HL-60 (cell line): ENCODE data around the gene ADAMTS4.

Experiments
- DNase-seq, 2 experiments: peaks; one replicate each; pipeline ENCODE4 v3.0.0-alpha.2; 2010 to 2020; ENCODE audit warnings: low read depth in 1 of 2, low spot score in 1 of 2
- H3K27ac ChIP-seq: fragments of 250-450 bp; sonication (Bioruptor Pico); replicated peaks from 2 replicates; pipeline ENCODE4 v1.5.1; 2020; ENCODE audit warnings: mild to moderate bottlenecking, moderate library complexity
- H3K27me3 ChIP-seq: fragments of 250-450 bp; sonication (Bioruptor Pico); 2 replicates; pipeline ENCODE4 v1.5.1; 2021; ENCODE audit warnings: mild to moderate bottlenecking, moderate library complexity; ENCODE audit not compliant: insufficient read depth, poor library complexity, severe bottlenecking
- H3K4me3 ChIP-seq: replicated peaks from 2 replicates; pipeline ENCODE4 v1.5.1; 2011; ENCODE audit warnings: mild to moderate bottlenecking, control low read depth, low read length; ENCODE audit not compliant: insufficient read depth
- CTCF ChIP-seq: IDR thresholded peaks from one replicate; pipeline ENCODE4 v1.5.1; 2011; ENCODE audit warnings: low read length, control low read depth, inconsistent platforms; ENCODE audit not compliant: insufficient read depth
- GABPA ChIP-seq: IDR thresholded peaks from 2 replicates; pipeline ENCODE4 v1.6.1; 2012; ENCODE audit warnings: low read depth
- POLR2AphosphoS5 ChIP-seq: IDR thresholded peaks from 2 replicates; pipeline ENCODE4 v1.6.1; 2012; ENCODE audit warnings: low read depth
- REST ChIP-seq: IDR thresholded peaks from 2 replicates; pipeline ENCODE4 v1.6.1; 2012; ENCODE audit warnings: low read depth; ENCODE audit not compliant: insufficient replicate concordance
- SPI1 ChIP-seq: IDR thresholded peaks from 2 replicates; pipeline ENCODE4 v1.6.1; 2012; ENCODE audit warnings: low read depth, mild to moderate bottlenecking, borderline replicate concordance

The ADAMTS4 gene

GRCh38 chr1:161174911-161175310, 23.9 kb downstream of the ADAMTS4 start:
- no peak overlapping the region for H3K27ac ChIP-seq
- no peaks in the 10 kb centered on the region for H3K27me3 ChIP-seq
- H3K4me3 ChIP-seq: no peak overlapping the region
- no peak for DNase-seq
- TF ChIP-seq CTCF: no peak
- TF ChIP-seq REST: no peak
- no peak for TF ChIP-seq GABPA
- no peak for TF ChIP-seq POLR2AphosphoS5
- no peak for TF ChIP-seq SPI1

- no peak for DNase-seq
- Histone ChIP-seq H3K4me3 (no peak overlapping the region), H3K27ac (no peak overlapping the region), H3K27me3 (no peaks in the 10 kb centered on the region)
- no peak for TF ChIP-seq REST
- no peak for TF ChIP-seq GABPA
- TF ChIP-seq POLR2AphosphoS5: no peak
- TF ChIP-seq CTCF: no peak
- no peak for TF ChIP-seq SPI1
These were observed 25.1 kb downstream of the ADAMTS4 start for GRCh38 chr1:161173711-161174110.

GRCh38 chr1:161172776-161173376, 26.0 kb downstream of the ADAMTS4 start:
- no peak overlapping the region for H3K4me3 ChIP-seq
- no peak overlapping the region for H3K27ac ChIP-seq
- no peaks in the 10 kb centered on the region for H3K27me3 ChIP-seq
- TF ChIP-seq GABPA: no peak
- TF ChIP-seq REST: no peak
- no peak for DNase-seq
